ENCODE results near the gene GSTP1.

DNA sequence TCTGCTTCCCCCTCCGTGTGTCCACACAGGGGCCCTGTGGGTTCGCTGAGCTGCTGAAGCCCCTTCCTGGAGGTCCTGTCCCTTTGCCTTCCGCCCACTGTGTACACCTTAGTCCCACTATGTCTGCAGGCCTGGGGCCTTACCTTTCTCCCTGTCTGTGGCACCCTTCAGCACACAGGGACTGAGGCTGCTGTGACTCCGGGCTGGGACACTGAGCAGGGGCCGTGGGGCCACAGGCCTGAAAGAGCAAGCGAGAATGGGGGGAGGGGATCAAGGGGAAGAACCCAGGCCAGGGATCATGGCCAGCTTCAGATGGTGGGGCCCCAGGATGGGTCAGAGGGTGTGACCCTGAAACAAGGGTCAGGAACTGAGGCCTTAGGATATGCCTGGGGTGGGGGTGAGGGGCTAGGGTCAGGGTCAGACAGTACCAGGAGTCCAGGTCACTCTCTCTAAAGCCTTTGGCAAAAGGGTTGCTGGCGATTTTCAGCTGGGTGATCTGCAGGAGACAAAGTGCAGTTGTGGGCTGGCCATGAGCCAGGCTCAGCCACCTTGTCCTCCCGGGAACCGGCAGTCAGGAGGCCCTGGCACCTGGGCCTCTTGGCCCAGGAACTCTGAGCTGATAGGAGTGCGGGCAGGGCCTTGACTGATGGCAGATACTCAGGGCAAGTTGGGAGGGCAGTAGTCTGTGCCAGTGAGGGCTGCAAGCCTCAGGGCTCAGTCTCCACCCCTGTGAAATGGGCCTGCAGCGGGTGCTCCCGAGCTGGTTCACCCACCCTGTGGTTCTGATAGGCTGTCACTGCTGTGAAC, 48.8 kb downstream of the GSTP1 start:
- TF ChIP-seq CTCF (IDR thresholded peaks at IDR 0.05) (no peak), POLR2A (IDR thresholded peaks at IDR 0.05) (no peak)
